Mesenchymal stem cell (in vitro differentiated cells and primary cell): ENCODE data around the gene NUP37.
A peak's percentile ranks its signal among the peaks of the same experiment; 100 is the strongest.

Experiments used
- DNase-seq: peaks from one replicate; pipeline ENCODE4 v3.0.0-alpha.2; 2013
- H2AFZ ChIP-seq: one replicate; pipeline ENCODE4 v1.6.1; 2013; ENCODE audit warnings: low read depth, mild to moderate bottlenecking, control low read depth, inconsistent platforms, low read length, moderate library complexity
- H2AK5ac ChIP-seq: 2 replicates; pipeline ENCODE4 v1.6.1; 2013; ENCODE audit warnings: low read length, moderate library complexity, mild to moderate bottlenecking, inconsistent platforms; ENCODE audit not compliant: severe bottlenecking
- H2BK120ac ChIP-seq: one replicate; pipeline ENCODE4 v1.6.1; 2013; ENCODE audit warnings: low read depth, mild to moderate bottlenecking, inconsistent platforms, low read length, moderate library complexity
- H2BK12ac ChIP-seq, 2 experiments: one replicate each; pipeline ENCODE4 v1.6.1; 2013; ENCODE audit warnings: inconsistent platforms in 2 of 2, low read length in 2 of 2, mild to moderate bottlenecking in 2 of 2, moderate library complexity in 2 of 2, control low read depth in 1 of 2
- H2BK15ac ChIP-seq: one replicate; pipeline ENCODE4 v1.6.1; 2013; ENCODE audit warnings: mild to moderate bottlenecking, low read depth, inconsistent platforms; ENCODE audit not compliant: poor library complexity, severe bottlenecking
- H2BK5ac ChIP-seq: 2 replicates; pipeline ENCODE4 v1.6.1; 2013; ENCODE audit warnings: low read depth, mild to moderate bottlenecking, low read length, control low read depth, inconsistent platforms; ENCODE audit not compliant: poor library complexity, severe bottlenecking
- H3K14ac ChIP-seq, 2 experiments: one replicate each; pipeline ENCODE4 v1.6.1; 2013; ENCODE audit warnings: inconsistent platforms in 2 of 2, low read length in 2 of 2, control low read depth in 1 of 2, mild to moderate bottlenecking in 1 of 2, moderate library complexity in 1 of 2
- H3K18ac ChIP-seq, 2 experiments: one replicate each; pipeline ENCODE4 v1.6.1; 2013; ENCODE audit warnings: inconsistent platforms in 2 of 2, low read length in 2 of 2, control low read depth in 1 of 2, low read depth in 1 of 2, mild to moderate bottlenecking in 1 of 2
- H3K23ac ChIP-seq, 2 experiments: one replicate each; pipeline ENCODE4 v1.6.1; 2013; ENCODE audit warnings: inconsistent platforms in 2 of 2, low read length in 2 of 2, mild to moderate bottlenecking in 2 of 2, moderate library complexity in 2 of 2, control low read depth in 1 of 2
- H3K27ac ChIP-seq: 2 replicates; pipeline ENCODE4 v1.5.1; 2013; ENCODE audit warnings: mild to moderate bottlenecking, moderate library complexity, low read length, control low read depth, inconsistent platforms; ENCODE audit not compliant: poor library complexity, severe bottlenecking
- H3K27me3 ChIP-seq, 2 experiments: 2 replicates each; pipeline versions ENCODE4 v1.6.1 to v1.7.0; 2013; ENCODE audit warnings: low read length in 2 of 2, mild to moderate bottlenecking in 2 of 2, moderate library complexity in 2 of 2, control low read depth in 1 of 2, inconsistent platforms in 1 of 2; ENCODE audit not compliant: control insufficient read depth in 1 of 2, insufficient read depth in 1 of 2
- H3K36me3 ChIP-seq, 2 experiments: 2 replicates each; pipeline versions ENCODE4 v1.6.1 to v1.7.0; 2013; ENCODE audit warnings: low read length in 2 of 2, control low read depth in 1 of 2, inconsistent platforms in 1 of 2, low read depth in 1 of 2, mild to moderate bottlenecking in 1 of 2; ENCODE audit not compliant: insufficient read depth in 2 of 2, control insufficient read depth in 1 of 2
- H3K4ac ChIP-seq, 2 experiments: one replicate each; pipeline ENCODE4 v1.6.1; 2013; ENCODE audit warnings: inconsistent platforms in 2 of 2, low read length in 2 of 2, mild to moderate bottlenecking in 2 of 2, moderate library complexity in 2 of 2, control low read depth in 1 of 2, low read depth in 1 of 2
- H3K4me1 ChIP-seq: 2 replicates; pipeline ENCODE4 v1.6.1; 2013; ENCODE audit warnings: low read depth, low read length, control low read depth; ENCODE audit not compliant: control insufficient read depth, insufficient read depth
- H3K4me2 ChIP-seq: 2 replicates; pipeline ENCODE4 v1.6.1; 2013; ENCODE audit warnings: low read length, mild to moderate bottlenecking, inconsistent platforms; ENCODE audit not compliant: poor library complexity, severe bottlenecking
- H3K4me3 ChIP-seq, 2 experiments: 2 replicates each; pipeline versions ENCODE4 v1.5.1 to v1.7.0; 2013; ENCODE audit warnings: low read length in 2 of 2, mild to moderate bottlenecking in 2 of 2, control low read depth in 1 of 2, low read depth in 1 of 2; ENCODE audit not compliant: insufficient read depth in 1 of 2
- H3K79me1 ChIP-seq: replicated peaks from 2 replicates; pipeline ENCODE4 v1.6.1; 2013; ENCODE audit warnings: mild to moderate bottlenecking, control low read depth, low read length, inconsistent platforms; ENCODE audit not compliant: poor library complexity, severe bottlenecking
- H3K9ac ChIP-seq: 2 replicates; pipeline ENCODE4 v1.7.0; 2013; ENCODE audit warnings: mild to moderate bottlenecking, low read length, moderate library complexity
- H3K9me3 ChIP-seq: 2 replicates; pipeline ENCODE4 v1.7.0; 2013; ENCODE audit warnings: mild to moderate bottlenecking, low read length; ENCODE audit not compliant: control insufficient read depth
- H4K8ac ChIP-seq: one replicate; pipeline ENCODE4 v1.6.1; 2013; ENCODE audit warnings: inconsistent platforms, mild to moderate bottlenecking, low read length, moderate library complexity
- H4K91ac ChIP-seq: one replicate; pipeline ENCODE4 v1.6.1; 2013; ENCODE audit warnings: mild to moderate bottlenecking, low read length, inconsistent platforms
- WGBS: methylation state at CpG from one replicate; pipeline ENCODE4 v1.1.7; 2013; ENCODE audit warnings: mixed read lengths; 5-methylcytosine and 5-hydroxymethylcytosine counted together

Gene NUP37

DNA sequence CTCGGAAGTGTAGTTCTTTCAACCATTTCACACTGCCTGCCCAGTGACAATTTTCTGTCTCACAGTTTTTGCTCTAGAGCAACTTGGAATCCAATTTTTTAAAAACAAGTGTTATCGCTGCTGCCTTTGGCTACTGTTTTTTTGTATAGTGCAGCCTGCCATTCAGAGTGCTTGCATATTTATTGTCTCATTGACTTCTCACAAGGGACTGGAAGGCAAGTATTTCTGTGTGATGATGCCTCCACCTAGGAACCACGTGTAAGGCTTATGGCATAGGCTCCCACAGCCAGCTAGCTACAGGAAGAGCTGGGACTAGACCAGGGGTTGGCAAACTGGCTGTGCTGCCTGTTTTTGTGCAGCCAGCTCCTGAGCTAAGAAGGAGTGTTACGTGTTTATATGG is 972 bp upstream of the NUP37 start:
- 36% methylated on average over 4 of the region's 4 CpGs for WGBS

GRCh38 chr12:102120564-102120873 is 605 bp upstream of the NUP37 start:
- peaks cover 4% of the 10 kb centered on the region for H3K4me1 ChIP-seq
- no peaks in the 10 kb centered on the region for H3K27me3 ChIP-seq
- no peak overlapping the region for H3K23ac ChIP-seq
- H3K9me3 ChIP-seq: no peaks in the 10 kb centered on the region
- H2AK5ac ChIP-seq: no peak overlapping the region
- no peak overlapping the region for H3K18ac ChIP-seq
- no peak overlapping the region for H3K27ac ChIP-seq
- H3K9ac ChIP-seq: peak overlapping the region; percentile 97
- H2BK120ac ChIP-seq: no peak overlapping the region
- WGBS: 0% methylated on average over 4 of the region's 4 CpGs
- DNase-seq: no peak
- H4K8ac ChIP-seq: peak overlapping the region; percentile 21
- no peak overlapping the region for H2BK12ac ChIP-seq
- peak overlapping the region; percentile 72 for H2AFZ ChIP-seq
- H2BK5ac ChIP-seq: no peak overlapping the region
- H4K91ac ChIP-seq: no peak overlapping the region
- H3K4me2 ChIP-seq: peak overlapping the region; percentile 82
- peak overlapping the region; percentile 76 to 92 for H3K4me3 ChIP-seq
- H2BK15ac ChIP-seq: no peak overlapping the region
- peaks cover 23% of the 10 kb centered on the region for H3K79me1 ChIP-seq
- peaks cover 6 to 29% of the 10 kb centered on the region in 2 experiments for H3K36me3 ChIP-seq
- H3K14ac ChIP-seq: no peak overlapping the region
- H3K4ac ChIP-seq: no peak overlapping the region

More for the DNA sequence above, 972 bp upstream of the NUP37 start:
- Histone ChIP-seq H3K4me1 (peaks cover 4% of the 10 kb centered on the region), H3K9me3 (no peaks in the 10 kb centered on the region), H3K79me1 (peaks cover 23% of the 10 kb centered on the region), H3K14ac (no peak overlapping the region), H2BK15ac (no peak overlapping the region), H3K36me3 (peaks cover 6 to 26% of the 10 kb centered on the region in 2 experiments), H3K4me3 (peak overlapping the region in 1 of 2 experiments; percentile 92), H2BK12ac (no peak overlapping the region), H3K27ac (no peak overlapping the region), H3K18ac (no peak overlapping the region), H2BK120ac (no peak overlapping the region), H4K91ac (no peak overlapping the region), H4K8ac (no peak overlapping the region), H2AK5ac (no peak overlapping the region), H3K4ac (no peak overlapping the region), H3K4me2 (peak overlapping the region; percentile 82), H3K23ac (no peak overlapping the region), H3K27me3 (no peaks in the 10 kb centered on the region), H3K9ac (peak overlapping the region; percentile 97), H2AFZ (no peak overlapping the region), H2BK5ac (no peak overlapping the region)
- peak; percentile 54 for DNase-seq

DNA sequence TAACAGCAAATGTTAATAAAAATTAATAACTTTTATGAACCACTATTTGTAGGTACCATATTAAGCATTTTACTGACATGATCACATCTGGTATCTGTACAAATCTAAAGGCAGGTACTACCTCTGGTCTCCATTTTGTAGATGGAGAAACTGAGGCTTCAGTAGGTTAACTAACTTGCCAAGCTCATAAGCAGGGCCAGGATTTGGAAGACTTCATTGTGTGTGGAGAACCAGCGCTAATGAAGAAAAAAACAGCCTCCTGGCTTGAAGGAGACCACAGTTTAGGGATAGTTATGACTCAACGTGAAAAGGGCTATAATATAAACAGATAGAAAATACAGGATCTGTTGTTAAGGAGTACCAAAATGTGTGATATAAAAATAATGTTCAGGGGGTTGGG is 1.0 kb downstream of the NUP37 start:
- no peak overlapping the region for H2AFZ ChIP-seq
- H2BK12ac ChIP-seq: no peak overlapping the region
- no peaks in the 10 kb centered on the region for H3K9me3 ChIP-seq
- H3K18ac ChIP-seq: no peak overlapping the region
- peak overlapping the region; percentile 97 for H3K9ac ChIP-seq
- H2BK15ac ChIP-seq: no peak overlapping the region
- H3K4me1 ChIP-seq: peaks cover 4% of the 10 kb centered on the region
- no peak overlapping the region for H3K27ac ChIP-seq
- peak; percentile 19 for DNase-seq
- peaks cover 23% of the 10 kb centered on the region for H3K79me1 ChIP-seq
- WGBS: 49% methylated on average over 2 of the region's 2 CpGs
- H2BK5ac ChIP-seq: no peak overlapping the region
- no peak overlapping the region for H2BK120ac ChIP-seq
- H3K36me3 ChIP-seq: peaks cover 6 to 35% of the 10 kb centered on the region in 2 experiments
- no peak overlapping the region for H2AK5ac ChIP-seq
- H3K4ac ChIP-seq: no peak overlapping the region
- no peak overlapping the region for H3K14ac ChIP-seq
- H3K4me2 ChIP-seq: peak overlapping the region; percentile 82
- no peaks in the 10 kb centered on the region for H3K27me3 ChIP-seq
- H4K8ac ChIP-seq: no peak overlapping the region
- H3K23ac ChIP-seq: no peak overlapping the region
- peak overlapping the region in 1 of 2 experiments; percentile 92 for H3K4me3 ChIP-seq
- H4K91ac ChIP-seq: no peak overlapping the region

DNA sequence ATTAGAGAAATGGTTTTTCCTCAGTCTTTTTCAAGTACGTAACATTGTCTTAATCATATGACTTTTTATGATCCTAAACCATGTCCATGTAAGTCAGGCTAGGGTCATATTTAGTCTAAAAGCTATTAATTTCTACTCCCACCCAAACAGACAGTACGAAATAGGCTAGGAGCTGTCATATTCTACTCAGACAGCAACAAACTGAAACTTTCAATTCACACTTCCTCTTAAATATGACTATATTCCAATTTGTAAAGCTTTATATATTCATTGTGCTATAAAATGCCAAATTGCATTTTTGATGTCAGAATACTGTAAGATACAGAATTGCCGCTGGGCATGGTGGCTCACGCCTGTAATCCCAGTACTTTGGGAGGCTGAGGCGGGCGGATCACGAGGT is 3.5 kb downstream of the NUP37 start:
- no peak overlapping the region for H2BK12ac ChIP-seq
- H2AFZ ChIP-seq: no peak overlapping the region
- H2AK5ac ChIP-seq: no peak overlapping the region
- no peak overlapping the region for H3K9ac ChIP-seq
- no peak overlapping the region for H4K91ac ChIP-seq
- no peaks in the 10 kb centered on the region for H3K27me3 ChIP-seq
- no peak overlapping the region for H3K4me3 ChIP-seq
- H3K18ac ChIP-seq: no peak overlapping the region
- no peak overlapping the region for H3K4ac ChIP-seq
- H4K8ac ChIP-seq: no peak overlapping the region
- H3K27ac ChIP-seq: no peak overlapping the region
- peaks cover 17% of the 10 kb centered on the region for H3K79me1 ChIP-seq
- H2BK120ac ChIP-seq: no peak overlapping the region
- H3K23ac ChIP-seq: no peak overlapping the region
- peaks cover 6 to 47% of the 10 kb centered on the region in 2 experiments for H3K36me3 ChIP-seq
- H3K4me1 ChIP-seq: peaks cover 2% of the 10 kb centered on the region
- no peak overlapping the region for H2BK5ac ChIP-seq
- no peak for DNase-seq
- no peak overlapping the region for H3K14ac ChIP-seq
- H3K9me3 ChIP-seq: no peaks in the 10 kb centered on the region
- no peak overlapping the region for H2BK15ac ChIP-seq
- 98% methylated on average over 5 of the region's 7 CpGs for WGBS
- no peak overlapping the region for H3K4me2 ChIP-seq
